Smooth muscle cell of the brain vasculature (primary cell): Measurements from ENCODE around the gene SLC16A9.

Source experiments
- DNase-seq: peaks from one replicate; pipeline ENCODE4 v3.0.0-alpha.2; 2012; ENCODE audit warnings: low read depth, low spot score

Gene SLC16A9

DNA sequence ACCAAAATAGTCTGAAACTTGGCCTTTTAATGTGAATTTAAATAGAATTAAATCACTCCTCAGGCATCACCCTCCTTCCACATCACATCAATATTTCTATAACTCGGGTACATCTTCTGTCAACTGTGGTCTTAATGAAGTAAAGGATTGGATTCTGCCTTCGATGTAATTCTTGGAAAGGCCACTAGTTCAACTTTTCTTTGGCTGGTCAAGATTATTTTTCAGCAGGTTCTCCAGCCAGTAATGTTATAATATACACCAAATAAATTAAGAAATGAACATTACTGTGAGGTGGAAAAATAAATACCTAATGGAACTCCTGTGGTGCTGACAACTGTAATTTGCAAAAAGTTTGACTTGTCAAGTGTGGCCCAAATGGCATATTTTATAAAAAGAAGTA is 9.7 kb upstream of the SLC16A9 start:
- DNase-seq, result no peak

DNA sequence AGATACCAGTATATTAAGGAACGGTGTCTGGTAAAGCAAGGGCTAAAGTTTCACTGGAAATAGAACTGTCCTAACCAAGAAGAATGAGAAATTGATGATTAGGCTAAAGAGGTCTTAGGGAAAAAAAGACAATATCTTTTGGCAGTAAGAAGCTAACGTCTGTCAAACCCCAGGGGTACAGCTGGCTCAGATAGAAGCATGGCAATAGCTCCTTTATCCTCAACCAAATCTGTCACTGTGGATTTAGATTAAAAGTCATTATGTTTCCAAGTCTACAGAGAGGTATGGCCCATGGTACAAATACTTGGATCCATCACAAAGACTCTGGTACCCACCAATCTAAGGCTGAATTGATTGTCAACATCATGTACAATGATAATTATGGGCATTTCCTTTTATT is 8.6 kb upstream of the SLC16A9 start:
- DNase-seq, result no peak

DNA sequence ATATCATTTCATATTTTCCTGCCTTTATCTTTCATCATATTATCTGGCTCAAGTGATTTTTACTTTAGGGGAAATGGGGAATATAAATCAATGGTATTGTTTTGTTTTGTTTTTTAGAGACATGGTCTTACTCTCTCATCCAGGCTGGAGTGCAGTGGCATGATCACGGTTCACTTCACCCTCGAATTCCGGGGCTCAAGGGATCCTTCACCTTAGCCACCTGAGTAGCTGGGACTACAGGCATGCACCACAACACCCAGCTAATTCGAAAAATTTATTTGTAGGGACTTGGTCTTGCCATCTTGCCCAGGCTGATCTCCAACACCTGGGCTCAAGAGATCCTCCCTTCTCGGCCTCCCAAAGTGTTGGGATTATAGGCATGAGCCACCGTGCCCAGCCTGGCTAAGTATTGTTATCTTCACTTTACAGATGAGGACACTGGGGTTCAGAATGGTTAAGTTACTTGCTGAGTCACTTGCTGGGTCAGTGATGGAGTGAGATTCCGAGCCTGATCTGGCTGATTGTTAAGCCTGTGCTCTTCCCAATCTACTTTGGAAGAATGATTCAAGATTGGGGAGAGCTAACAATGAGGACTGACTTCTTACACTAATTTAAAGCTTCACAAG is 3.7 kb upstream of the SLC16A9 start:
- DNase-seq, result no peak

DNA sequence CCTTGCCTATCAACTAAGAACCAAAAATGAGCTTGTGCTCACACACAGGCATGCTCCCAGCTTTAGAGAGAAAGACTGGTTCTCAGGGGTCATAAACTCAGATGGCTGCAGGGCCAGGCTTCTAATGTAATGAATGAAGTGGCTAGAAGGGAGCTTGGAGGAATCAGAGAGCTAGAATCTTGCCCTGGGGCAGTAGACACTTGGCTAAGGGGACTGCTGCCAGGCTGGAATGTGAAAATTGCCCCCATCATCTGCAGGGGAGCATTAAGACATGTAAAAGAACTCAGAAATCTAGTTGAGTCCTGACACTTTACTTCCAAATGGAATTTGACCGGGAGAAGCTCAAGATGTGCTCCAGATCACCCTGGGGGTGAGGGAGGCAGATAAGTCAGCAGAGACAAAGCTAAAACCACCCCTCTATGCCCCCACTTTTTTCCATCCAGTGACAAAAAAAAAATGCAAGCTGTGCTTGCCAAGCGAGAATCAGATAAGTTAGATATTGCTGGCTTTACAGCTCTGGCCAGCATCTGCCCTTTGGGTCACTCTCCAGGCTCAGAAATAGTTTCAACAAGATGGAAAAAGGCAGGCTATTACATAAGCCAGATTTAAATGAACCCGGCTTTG is 2.3 kb upstream of the SLC16A9 start:
- no peak for DNase-seq

DNA sequence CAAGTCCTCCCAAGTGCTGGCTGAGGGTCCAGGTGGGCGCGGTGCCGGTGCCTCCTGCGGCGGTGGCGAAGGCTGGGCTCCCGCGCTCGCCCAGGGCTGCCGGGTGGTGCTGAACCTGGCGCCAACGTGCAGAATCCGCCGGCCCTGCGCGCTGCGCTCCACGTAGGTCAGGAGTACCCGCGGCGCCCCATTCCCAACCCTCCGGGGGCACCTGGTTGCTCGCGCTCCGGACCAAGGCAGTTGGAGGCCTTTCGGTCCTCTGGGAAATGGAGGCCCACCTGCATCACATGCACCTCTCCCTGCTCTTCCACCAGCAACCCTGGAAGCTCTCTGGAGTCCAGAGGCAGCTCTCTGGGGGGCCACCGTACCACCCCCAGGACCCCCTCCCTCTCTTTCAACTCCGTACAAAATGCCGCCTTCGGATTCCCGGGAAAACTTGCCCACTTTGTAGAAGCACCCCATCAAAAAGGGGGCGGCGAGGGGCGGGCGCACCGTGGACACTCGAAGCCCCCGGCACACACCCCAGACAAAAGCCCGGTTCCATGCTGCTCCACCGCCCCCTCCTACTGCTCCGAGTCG is 745 bp downstream of the SLC16A9 start:
- no peak for DNase-seq

DNA sequence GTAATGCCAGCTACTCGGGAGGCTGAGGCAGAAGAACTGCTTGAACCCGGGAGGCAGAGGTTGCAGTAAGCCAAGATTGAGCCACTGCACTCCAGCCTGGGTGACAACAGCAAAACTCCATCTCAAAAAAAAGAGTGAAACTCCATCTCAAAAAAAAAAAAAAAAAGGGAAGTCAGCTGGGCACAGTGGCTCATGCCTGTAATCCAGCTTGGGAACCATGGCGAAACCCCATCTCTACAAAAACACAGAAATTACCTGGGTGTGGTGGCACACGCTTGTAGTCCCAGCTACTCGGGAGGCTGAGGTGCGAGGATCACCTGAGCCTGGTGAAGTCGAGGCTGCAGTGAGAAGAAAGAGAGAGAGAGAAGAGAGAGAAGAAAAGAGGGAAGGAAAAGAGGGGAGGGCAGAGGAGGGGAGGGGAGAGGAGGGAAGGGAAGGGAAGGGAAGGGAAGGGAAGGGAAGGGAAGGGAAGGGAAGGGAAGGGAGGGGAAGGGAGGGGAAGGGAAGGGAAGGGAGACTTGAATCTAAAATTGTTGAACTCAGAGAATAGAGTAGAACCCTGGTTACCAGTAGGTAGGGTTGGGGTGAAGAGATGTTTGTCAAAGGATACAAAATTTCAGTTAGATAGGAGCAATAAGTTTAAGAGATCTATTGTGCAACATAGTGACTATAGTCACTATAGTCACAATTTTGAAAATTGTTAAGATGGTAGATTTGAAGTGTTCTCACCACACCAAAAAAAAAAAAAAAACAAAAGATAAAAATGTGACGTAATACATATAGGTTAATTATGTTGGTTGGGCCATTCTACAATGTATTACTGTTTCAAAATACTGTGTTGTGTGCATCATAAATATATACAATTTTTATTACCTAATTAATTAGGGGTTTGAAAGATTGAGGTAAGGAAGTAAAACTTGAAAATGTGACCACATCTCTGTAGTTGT is 2.5 kb downstream of the SLC16A9 start:
- no peak for DNase-seq

DNA sequence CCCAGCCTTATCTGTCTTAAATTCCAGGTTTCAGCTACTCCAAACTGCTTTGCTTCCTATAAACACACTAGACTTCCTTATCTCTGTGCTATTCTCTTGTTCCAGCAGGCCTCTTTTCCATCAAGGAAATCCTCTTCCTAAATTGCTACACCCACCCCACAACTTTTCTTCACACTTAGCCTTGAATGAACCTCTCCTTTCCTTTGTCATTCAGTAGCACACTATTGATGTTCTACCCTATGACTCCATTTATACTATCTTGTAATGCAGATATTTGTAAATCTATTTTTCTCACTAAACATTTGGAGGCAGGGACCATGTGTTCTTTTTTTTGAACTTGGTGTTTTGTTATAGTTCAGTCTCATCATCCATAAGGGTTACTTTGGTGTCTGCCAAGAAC is 3.7 kb downstream of the SLC16A9 start:
- DNase-seq, result no peak

DNA sequence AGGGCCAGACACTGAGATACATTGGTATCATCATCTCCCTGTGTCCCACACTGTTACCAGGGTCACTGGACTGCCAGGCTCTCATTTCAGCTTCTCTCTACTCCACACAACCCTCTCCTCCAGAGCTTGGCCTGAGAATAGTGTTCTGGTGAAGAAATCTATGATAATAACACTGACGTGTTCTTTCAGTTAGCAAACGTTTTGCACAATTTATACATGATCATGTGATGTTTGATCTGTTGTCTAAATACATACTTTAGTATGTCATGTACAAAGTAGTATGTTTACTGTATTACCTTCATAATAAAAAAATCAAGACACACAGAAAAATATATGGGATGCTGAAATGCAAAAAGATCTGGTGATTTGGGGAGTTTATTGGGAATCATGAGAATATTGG is 5.0 kb downstream of the SLC16A9 start:
- DNase-seq, result no peak

DNA sequence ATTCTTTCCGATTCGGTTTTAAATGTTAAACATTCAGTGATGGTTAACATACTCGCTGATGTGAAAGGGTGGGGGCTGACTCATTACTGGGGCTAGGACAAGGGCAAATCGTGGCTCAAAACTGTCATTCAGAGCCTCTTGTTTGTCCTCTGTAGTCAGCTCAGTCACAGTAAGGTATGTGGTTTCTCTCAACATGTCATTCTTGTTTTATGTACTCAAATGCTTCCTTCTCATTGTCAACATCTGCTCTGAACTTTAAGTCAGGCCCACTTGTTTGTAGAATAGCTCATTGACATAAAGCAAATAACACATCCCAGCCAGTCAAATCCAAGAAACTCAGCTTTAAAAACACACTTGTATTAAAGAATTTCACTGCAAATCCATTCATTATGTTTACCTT is 7.3 kb downstream of the SLC16A9 start:
- no peak for DNase-seq

DNA sequence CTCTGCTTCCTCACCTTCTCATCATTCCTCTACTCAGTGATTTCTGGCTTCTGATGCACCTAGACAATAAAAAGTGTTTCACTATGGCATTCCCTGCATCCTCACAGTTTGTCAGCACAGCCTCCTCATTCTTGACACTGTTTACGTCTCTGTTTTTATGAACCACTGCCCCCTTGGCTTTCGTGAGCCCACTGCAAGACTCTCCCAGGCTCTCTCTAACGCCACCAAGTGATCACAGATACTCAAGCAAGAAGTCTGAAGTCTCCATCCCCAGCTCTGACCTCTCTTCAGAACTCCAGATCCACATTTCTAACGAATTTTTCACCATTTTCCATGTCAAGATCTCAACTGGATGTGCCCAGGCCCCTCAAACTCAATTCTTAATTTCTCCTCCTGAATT is 8.9 kb downstream of the SLC16A9 start:
- no peak for DNase-seq

DNA sequence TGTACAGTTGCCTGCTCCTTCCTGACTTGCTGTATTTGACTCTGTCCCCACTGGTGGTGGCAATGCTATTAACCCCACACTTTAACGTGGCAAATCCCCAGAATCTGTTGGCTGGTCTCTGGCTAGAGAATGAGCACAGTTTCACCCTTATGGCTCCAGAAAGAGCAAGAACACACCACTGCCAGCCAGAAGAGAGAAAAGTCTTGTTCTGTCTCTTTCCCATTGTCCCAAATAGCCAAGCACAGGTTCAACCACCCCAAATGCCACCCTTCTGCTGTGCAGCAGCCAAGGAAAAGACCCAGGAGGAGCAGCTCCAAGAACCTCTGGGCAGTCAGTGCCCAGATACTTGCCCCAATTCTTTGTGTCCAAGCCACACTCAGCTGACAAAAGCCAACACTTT is 11.3 kb downstream of the SLC16A9 start:
- no peak for DNase-seq

DNA sequence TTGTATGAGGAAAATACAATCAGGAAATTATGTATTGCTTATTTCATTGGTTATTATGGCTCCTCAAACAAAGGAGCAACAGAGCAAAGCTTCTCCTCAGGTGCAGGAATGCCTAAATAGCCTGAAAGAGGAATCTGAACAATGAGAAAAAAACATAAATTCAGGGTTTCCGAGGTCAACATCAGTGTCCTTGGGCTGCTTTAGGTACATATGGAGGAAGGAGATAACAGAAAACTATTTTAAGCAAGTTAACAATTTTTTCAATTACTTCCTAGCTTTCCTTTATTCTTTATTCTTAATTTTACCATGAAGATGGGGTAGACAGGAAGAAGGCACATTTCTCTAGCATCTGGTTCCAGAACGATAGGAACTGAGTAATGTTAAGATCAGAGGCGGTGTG is 14.0 kb downstream of the SLC16A9 start:
- no peak for DNase-seq

DNA sequence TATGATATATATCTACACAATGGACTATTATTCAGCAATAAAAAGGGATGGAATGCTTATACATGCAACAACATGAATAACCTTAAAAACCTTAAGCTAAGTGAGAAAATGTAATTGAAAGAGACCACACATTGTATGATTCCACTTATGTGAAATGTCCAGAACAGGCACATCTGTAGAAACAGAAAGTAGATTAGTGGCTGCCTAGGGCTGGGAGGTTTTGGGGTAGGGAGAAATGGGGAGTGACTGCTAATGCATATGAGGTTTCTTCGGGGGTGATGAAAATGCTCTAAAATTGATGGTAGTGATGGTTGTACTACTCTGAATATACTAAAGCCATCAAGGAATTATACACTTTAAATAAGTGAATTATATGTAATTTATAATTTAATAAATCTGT is 14.7 kb downstream of the SLC16A9 start:
- no peak for DNase-seq

DNA sequence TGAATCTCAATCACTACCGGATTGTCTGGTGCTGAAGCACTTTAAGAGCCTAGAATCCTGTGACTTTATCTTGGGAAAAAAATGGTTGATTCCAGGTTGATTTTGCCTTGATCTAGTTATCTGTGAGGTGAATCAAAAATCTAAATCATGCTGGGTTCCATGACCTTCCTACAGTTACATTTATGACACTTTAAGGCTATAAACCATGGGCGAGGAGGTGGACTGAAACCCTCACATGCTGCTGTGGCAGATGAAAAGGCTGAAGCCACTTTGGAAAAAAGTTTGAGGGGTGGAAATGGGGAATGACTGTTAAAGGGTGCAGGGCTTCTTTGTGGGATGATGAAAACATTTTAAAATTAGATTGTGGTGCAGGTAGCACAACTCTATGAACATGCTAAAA is 17.5 kb downstream of the SLC16A9 start:
- no peak for DNase-seq

DNA sequence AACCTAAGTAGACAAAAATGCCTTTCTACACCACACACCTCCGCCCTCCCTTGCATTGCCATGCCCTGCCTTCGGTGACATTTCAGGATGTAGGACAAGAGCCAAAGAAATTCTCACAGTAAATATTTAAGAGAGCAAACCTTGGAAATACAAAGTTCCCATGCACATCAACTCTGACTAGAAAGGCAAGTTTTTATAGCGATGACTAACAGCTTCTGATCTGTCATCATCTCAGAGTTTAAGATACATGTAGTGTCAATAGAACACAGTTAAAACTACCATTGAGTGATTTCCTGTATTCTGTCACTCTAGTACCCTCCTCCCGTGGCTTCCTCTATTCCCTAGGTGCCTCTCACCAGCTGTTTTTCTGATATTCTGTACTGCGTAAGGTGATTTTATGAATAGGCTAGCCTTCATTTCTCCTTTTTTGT is 20.7 kb downstream of the SLC16A9 start:
- DNase-seq, result no peak

DNA sequence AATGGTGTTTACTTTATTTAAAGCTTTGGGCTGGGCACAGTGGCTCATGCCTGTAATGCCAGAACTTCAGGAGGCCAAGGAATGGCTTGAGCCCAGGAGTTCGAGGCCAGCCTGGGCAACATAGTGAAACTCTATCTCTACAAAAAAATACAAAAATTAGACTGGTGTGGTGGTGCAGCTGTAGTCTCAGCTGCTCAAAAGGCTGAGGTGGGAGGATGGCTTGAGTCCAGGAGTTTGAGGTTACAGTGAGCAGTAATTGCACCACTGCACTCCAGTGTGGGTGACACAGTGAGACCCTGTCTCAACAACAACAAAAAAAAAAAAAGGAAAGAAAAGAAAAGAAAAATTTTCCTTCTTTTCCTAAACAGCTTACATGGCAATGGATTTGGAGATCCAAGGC is 22.0 kb downstream of the SLC16A9 start:
- DNase-seq, result no peak

DNA sequence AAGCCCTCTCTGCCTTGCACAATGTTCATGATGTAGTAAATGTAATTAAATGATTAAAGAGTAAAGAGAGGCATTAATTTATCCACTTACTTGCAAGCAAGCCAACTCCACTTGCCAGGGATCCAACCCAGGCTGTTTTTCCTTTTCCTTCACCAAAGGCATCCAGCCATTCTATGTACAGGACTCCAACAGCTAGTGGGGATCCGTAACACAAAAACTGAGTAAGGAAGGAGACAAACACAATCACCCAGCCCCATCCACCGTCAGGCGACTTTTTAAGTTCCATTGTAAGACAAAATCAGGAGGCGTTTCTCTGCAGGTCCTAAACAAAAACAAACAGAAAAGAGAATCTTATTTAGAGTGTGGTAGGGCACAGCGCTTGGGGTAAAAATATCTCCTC is 25.6 kb downstream of the SLC16A9 start:
- DNase-seq, result no peak

DNA sequence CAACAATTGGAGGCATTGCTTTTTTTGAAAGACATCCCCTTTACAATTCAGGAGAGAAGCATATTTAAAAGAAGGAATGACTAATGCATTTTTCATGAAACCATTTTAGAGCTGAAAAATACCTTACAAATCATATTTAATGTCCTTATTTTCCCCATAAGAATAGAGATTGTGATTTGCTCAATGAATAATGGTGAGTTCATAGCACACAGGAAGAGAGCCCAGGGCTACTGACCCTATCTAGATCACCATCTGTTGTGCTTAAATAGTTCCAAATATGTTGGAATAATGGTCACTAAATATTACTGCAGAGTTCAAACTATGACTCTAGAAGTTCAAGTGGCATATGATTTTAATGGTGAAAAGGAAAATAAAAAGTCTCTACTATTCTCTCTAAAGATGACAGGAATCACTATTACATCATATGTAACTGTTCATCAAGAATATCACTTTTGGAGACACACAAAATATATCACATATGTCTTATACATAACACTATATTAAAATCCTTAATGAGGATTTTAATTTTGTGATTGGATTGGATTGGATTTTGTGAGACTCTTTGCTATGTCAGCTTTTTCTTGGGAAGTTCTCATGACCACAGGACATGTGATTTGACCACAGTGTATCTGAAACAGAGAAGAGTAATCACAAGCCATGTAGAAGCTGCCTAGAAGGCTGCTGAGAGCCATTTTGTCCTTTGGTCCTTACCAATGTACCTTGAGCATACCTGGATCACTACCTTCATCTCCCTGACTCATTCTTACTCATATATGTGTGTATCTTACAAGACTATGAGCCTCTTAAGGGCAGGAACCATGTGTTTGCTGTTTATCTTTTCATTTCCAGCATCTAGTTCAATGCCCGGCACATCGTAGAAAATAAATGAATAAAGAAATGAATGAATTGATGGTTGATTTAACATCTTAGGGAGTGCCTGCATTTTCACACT is 26.4 kb downstream of the SLC16A9 start:
- no peak for DNase-seq

DNA sequence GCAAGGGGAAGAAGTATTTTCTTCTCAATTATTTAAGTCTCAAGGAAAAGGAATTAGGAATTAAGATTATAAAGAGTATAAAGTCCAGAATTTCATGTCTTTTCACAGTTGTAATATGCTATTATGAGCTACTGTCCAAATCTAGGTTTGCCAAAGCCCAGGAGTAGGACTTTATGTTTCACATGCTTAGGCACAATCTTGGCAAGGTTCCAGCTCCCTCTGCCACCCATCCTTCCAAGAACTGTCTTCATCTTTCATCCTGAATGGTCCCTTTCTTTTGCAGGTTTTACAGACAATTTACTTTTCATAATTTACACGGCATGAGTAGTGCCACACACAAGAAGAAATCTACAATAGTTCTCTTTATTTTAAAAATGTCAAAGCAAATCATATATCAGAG is 29.5 kb downstream of the SLC16A9 start:
- no peak for DNase-seq

DNA sequence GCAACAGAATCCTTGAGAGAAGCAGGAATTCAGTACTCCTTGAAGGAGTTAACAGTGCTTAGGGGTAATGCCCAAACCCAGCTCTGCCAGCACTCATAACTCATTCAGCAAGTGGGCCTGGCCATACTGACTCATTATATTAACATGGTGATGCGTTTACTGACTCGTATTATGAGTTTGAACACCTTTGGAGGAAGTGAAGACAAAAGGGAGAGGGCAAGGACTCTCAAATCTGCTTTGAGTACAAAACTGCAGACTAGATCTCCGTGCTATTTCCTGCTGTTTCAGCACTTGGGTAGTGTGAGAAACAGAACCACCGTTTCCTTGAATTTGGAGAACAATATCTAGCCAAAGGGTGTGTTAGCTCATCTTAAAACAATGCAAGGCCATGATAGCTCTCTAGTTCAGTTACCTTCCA is 30.8 kb downstream of the SLC16A9 start:
- DNase-seq, result no peak

DNA sequence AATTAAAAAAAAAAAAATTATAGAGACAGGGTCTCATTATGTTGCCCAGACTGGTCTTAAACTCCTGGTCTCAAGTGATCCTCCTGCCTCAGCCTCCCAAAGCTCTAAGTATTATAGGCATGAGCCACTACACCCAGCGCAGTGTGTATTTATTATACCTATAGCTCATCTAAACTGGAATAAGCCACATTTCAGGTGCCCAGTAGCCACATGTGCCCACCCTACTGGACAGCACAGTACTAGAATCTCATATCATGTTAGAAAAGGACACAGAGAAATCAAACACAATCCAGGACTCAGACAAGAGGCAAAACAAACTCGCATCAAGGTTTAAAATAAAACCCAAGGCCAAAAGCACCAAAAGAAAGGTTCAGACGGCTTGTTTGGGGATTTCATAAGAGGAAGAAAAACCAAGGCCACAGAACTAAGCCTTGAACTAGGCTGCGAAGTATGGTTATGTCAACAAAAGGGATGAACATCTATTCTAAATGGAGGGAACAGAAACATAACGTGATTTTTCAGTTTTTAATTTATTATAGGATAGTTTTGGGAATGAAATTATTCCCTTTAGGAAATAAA is 32.3 kb downstream of the SLC16A9 start:
- no peak for DNase-seq
